Right atrium auricular region (tissue), 2 donors: ENCODE data around the gene DCP1B. TPM values are rescaled to one million over a fixed set of nuclear protein-coding genes. Genes with fewer than 3 reads are reported as not detected.
"Not testable (repeated sequence)": the region's sequence is repeated elsewhere in the genome, so short reads cannot be mapped to it uniquely, and the experiment has no call there.

Source experiments
- DNase-seq: peaks from one replicate; pipeline ENCODE4 v3.0.0-alpha.2; 2019; ENCODE audit warnings: low spot score
- H3K27ac ChIP-seq, 2 donors: fragments of 200-600 bp; sonication (generic); 1 replicate in 1 of 2; 2 replicates in 1 of 2; pipeline ENCODE4 v1.5.1; 2016 to 2019
- H3K27me3 ChIP-seq, 2 donors: fragments of 200-600 bp; sonication (generic); one replicate each; pipeline versions ENCODE4 v1.5.1 to v1.6.0; 2017 to 2019
- H3K36me3 ChIP-seq: fragments of 200-600 bp; sonication (generic); one replicate; pipeline ENCODE4 v1.5.1; 2016
- H3K4me1 ChIP-seq, 2 donors: fragments of 200-600 bp; sonication (generic); one replicate each; pipeline versions ENCODE4 v1.5.1 to v1.6.0; 2017 to 2019
- H3K4me3 ChIP-seq, 2 donors: fragments of 200-600 bp; sonication (generic); 1 replicate in 1 of 2; 2 replicates in 1 of 2; pipeline ENCODE4 v1.5.1; 2017 to 2019; ENCODE audit warnings: mild to moderate bottlenecking in 1 of 2, moderate library complexity in 1 of 2
- H3K9me3 ChIP-seq, 2 donors: fragments of 200-600 bp; sonication (generic); one replicate each; pipeline ENCODE4 v1.5.1; 2019
- CTCF ChIP-seq, 2 donors: fragments of 200-600 bp; sonication (generic); IDR thresholded peaks; one replicate each; pipeline ENCODE4 v1.5.1; 2019; ENCODE audit warnings: antibody characterized with exemption in 2 of 2
- total RNA-seq, 2 donors: library from RNA; depleted of rRNA; stranded (reverse); fragments of >200 nt; gene quantifications; one replicate each; pipeline ENCODE4 v1.1.0, GENCODE V29; 2016

The DCP1B gene
- total RNA-seq, 2 donors from 2014 or later: 5.8 to 6.2 TPM

- no peak for TF ChIP-seq CTCF (IDR thresholded peaks at IDR 0.05)
- no peaks in the 10 kb centered on the region for H3K27me3 ChIP-seq
- H3K9me3 ChIP-seq: no peaks in the 10 kb centered on the region
- no peak for DNase-seq
- H3K36me3 ChIP-seq: peaks cover 19% of the 10 kb centered on the region
- H3K4me1 ChIP-seq: peaks cover 0 to 3% of the 10 kb centered on the region in 2 donors
- H3K27ac ChIP-seq: no peak overlapping the region
- H3K4me3 ChIP-seq: no peak overlapping the region
Observed at GRCh38 chr12:1947081-1947480, 57.2 kb downstream of the DCP1B start.

DNA sequence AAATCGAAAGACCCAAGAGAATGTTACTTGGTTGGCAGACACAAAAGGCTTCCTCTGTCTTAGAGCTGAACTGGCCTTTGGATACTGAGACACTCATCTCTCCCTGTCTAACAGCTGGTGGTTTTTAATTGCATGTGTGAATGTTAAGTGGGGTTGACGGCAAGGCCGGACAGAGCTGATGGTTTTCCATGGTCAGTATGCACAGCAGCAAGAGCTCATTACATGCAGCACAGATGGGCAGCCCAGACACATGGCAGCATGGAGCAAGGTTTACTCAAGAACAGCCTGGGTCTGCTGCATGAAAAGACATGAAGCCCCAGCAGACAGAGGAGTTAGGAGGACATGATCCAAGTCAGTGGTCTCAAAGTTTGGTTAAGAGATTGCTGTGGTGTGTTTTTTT lies 58.0 kb downstream of the DCP1B start:
- H3K36me3 ChIP-seq: peaks cover 19% of the 10 kb centered on the region
- no peak for TF ChIP-seq CTCF (IDR thresholded peaks at IDR 0.05)
- no peak overlapping the region for H3K4me3 ChIP-seq
- no peaks in the 10 kb centered on the region for H3K27me3 ChIP-seq
- no peak for DNase-seq
- H3K4me1 ChIP-seq: peaks cover 0 to 3% of the 10 kb centered on the region in 2 donors
- H3K9me3 ChIP-seq: no peaks in the 10 kb centered on the region
- H3K27ac ChIP-seq: no peak overlapping the region

DNA sequence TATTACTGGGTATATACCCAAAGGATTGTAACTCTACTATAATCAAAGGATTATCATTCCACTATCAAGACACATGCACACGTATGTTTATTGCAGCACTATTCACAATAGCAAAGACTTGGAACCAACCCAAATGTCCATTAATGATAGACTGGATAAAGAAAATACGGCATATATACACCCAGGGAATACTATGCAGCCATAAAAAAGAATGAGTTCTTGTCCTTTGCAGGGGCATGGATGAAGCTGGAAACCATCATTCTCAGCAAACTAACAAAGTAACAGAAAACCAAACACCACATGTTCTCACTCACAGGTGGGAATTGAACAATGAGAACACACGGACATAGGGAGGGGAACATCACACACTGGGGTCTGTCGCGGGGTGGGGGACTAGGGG lies 58.8 kb downstream of the DCP1B start:
- not testable (repeated sequence) for DNase-seq, H3K27me3 ChIP-seq, H3K9me3 ChIP-seq, H3K4me1 ChIP-seq, H3K27ac ChIP-seq, H3K4me3 ChIP-seq
- H3K36me3 ChIP-seq: peaks cover 19% of the 10 kb centered on the region

DNA sequence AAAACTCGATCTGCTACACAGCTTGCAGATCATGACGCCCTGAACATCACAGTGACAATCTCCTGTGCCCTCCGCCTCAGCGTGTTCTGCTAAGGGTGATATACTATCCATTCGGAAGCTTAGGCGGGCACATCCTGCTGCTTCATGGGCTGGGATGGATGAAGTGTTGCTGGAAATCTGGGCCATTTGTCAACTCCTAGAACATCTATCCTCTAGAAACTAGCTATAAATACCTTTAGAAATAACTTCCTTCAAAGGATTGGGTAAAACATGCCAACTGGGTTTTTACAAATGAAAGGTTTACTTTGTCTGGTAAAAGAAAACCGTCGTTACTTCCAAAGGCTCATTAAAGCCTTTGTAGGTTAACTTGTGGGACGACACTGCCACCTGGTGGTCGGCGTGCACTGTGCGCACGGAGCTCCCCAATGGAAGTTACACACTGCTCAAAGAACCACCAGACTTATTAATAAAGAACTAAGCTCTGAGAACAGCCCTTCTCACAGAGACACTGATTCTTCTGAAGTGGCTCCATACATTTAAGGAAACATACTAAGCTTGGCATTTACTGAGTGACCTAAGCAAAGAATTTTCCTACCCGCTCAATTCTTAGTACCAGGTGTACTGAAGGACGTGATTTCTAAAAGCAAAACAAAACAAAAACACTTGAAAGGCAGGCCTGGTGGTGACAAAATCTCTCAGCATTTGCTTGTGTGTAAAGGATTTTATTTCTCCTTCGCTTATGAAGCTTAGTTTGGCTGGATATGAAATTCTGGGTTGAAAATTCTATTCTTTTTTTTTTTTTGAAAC lies 64.3 kb downstream of the DCP1B start:
- Histone ChIP-seq H3K9me3 (no peaks in the 10 kb centered on the region), H3K27ac (no peak overlapping the region), H3K4me1 (peaks cover 0 to 24% of the 10 kb centered on the region in 2 donors), H3K27me3 (no peaks in the 10 kb centered on the region), H3K4me3 (no peak overlapping the region), H3K36me3 (no peaks in the 10 kb centered on the region)
- DNase-seq: peak; percentile 91
- TF ChIP-seq CTCF (IDR thresholded peaks at IDR 0.05): peak; percentile 83 to 96

DNA sequence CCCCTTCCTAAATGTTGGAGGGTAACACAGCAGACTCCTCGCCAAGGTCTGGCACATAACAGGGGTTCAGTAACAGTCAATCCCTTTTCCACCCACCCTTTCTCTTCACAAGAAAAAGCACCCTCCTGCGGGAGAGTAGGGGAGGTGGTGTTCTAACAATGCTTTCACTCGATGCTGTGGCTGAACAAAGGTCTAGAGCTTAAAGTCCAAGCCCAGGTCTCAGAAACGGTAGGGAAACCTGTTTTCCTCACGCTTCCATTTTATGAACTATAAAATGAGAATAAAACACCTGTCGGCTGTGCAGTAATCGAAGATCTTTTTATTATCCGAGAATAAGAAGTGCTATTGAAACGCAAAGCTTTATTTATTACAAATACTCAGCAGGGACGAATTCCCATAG lies 64.9 kb downstream of the DCP1B start:
- no peak overlapping the region for H3K4me3 ChIP-seq
- DNase-seq: no peak
- no peaks in the 10 kb centered on the region for H3K27me3 ChIP-seq
- H3K9me3 ChIP-seq: no peaks in the 10 kb centered on the region
- H3K4me1 ChIP-seq: peaks cover 0 to 24% of the 10 kb centered on the region in 2 donors
- H3K36me3 ChIP-seq: no peaks in the 10 kb centered on the region
- no peak overlapping the region for H3K27ac ChIP-seq
- no peak for TF ChIP-seq CTCF (IDR thresholded peaks at IDR 0.05)

GRCh38 chr12:1937481-1938224 lies 66.6 kb downstream of the DCP1B start:
- Histone ChIP-seq H3K27ac (no peak overlapping the region), H3K36me3 (no peaks in the 10 kb centered on the region), H3K27me3 (no peaks in the 10 kb centered on the region), H3K9me3 (no peaks in the 10 kb centered on the region), H3K4me1 (peaks cover 0 to 25% of the 10 kb centered on the region in 2 donors), H3K4me3 (no peak overlapping the region)
- no peak for TF ChIP-seq CTCF (IDR thresholded peaks at IDR 0.05)
- peak; percentile 36 for DNase-seq
